ENCODE results near the gene MCTP2.

The MCTP2 gene

GRCh38 chr15:94352636-94353487 lies 121.5 kb downstream of the MCTP2 start:
- TF ChIP-seq REST (IDR thresholded peaks at IDR 0.05; ENCODE audit: insufficient read depth in 1 of 2, low read depth in 2 of 2, low read length in 2 of 2) (no peak), POLR2AphosphoS5 (IDR thresholded peaks at IDR 0.05; ENCODE audit: low read depth, low read length) (no peak), FOXP2 (optimal IDR thresholded peaks at IDR 0.05; ENCODE audit: borderline replicate concordance, extremely low read depth, extremely low read length, insufficient read depth) (no peak), TAF1 (IDR thresholded peaks at IDR 0.05; ENCODE audit: borderline replicate concordance, insufficient read depth, low read length) (no peak), SIN3A (IDR thresholded peaks at IDR 0.05; ENCODE audit: borderline replicate concordance, insufficient read depth, low read length) (no peak)

- TF ChIP-seq REST (IDR thresholded peaks at IDR 0.05; ENCODE audit: insufficient read depth in 1 of 2, low read depth in 2 of 2, low read length in 2 of 2) (no peak), TAF1 (IDR thresholded peaks at IDR 0.05; ENCODE audit: borderline replicate concordance, insufficient read depth, low read length) (no peak), SIN3A (IDR thresholded peaks at IDR 0.05; ENCODE audit: borderline replicate concordance, insufficient read depth, low read length) (no peak), FOXP2 (optimal IDR thresholded peaks at IDR 0.05; ENCODE audit: borderline replicate concordance, extremely low read depth, extremely low read length, insufficient read depth) (no peak), POLR2AphosphoS5 (IDR thresholded peaks at IDR 0.05; ENCODE audit: low read depth, low read length) (no peak)
These were observed 122.1 kb downstream of the MCTP2 start for GRCh38 chr15:94353488-94353820.

GRCh38 chr15:94354655-94355054 lies 123.3 kb downstream of the MCTP2 start:
- TF ChIP-seq SIN3A (IDR thresholded peaks at IDR 0.05; ENCODE audit: borderline replicate concordance, insufficient read depth, low read length) (no peak), REST (IDR thresholded peaks at IDR 0.05; ENCODE audit: insufficient read depth in 1 of 2, low read depth in 2 of 2, low read length in 2 of 2) (no peak), POLR2AphosphoS5 (IDR thresholded peaks at IDR 0.05; ENCODE audit: low read depth, low read length) (no peak), FOXP2 (optimal IDR thresholded peaks at IDR 0.05; ENCODE audit: borderline replicate concordance, extremely low read depth, extremely low read length, insufficient read depth) (no peak), TAF1 (IDR thresholded peaks at IDR 0.05; ENCODE audit: borderline replicate concordance, insufficient read depth, low read length) (no peak)

- no peak for TF ChIP-seq SIN3A (IDR thresholded peaks at IDR 0.05; ENCODE audit: borderline replicate concordance, insufficient read depth, low read length)
- no peak for TF ChIP-seq TAF1 (IDR thresholded peaks at IDR 0.05; ENCODE audit: borderline replicate concordance, insufficient read depth, low read length)
- no peak for TF ChIP-seq FOXP2 (optimal IDR thresholded peaks at IDR 0.05; ENCODE audit: borderline replicate concordance, extremely low read depth, extremely low read length, insufficient read depth)
- no peak for TF ChIP-seq POLR2AphosphoS5 (IDR thresholded peaks at IDR 0.05; ENCODE audit: low read depth, low read length)
- no peak for TF ChIP-seq REST (IDR thresholded peaks at IDR 0.05; ENCODE audit: insufficient read depth in 1 of 2, low read depth in 2 of 2, low read length in 2 of 2)
These were observed 128.4 kb downstream of the MCTP2 start for GRCh38 chr15:94359716-94360115.
